Smooth muscle cell of the umbilical artery (primary cell): ENCODE data around the gene SCP2. TPM values are rescaled to one million over a fixed set of nuclear protein-coding genes. Genes with fewer than 3 reads are reported as not detected.

ENCODE experiments used
- total RNA-seq: library from RNA; depleted of rRNA; stranded (reverse); fragments of >200 nt; gene quantifications from 2 replicates; pipeline ENCODE4 v1.2.3, GENCODE V29; 2014

The SCP2 gene
- total RNA-seq, result 164 and 210 TPM in 2 replicates

DNA sequence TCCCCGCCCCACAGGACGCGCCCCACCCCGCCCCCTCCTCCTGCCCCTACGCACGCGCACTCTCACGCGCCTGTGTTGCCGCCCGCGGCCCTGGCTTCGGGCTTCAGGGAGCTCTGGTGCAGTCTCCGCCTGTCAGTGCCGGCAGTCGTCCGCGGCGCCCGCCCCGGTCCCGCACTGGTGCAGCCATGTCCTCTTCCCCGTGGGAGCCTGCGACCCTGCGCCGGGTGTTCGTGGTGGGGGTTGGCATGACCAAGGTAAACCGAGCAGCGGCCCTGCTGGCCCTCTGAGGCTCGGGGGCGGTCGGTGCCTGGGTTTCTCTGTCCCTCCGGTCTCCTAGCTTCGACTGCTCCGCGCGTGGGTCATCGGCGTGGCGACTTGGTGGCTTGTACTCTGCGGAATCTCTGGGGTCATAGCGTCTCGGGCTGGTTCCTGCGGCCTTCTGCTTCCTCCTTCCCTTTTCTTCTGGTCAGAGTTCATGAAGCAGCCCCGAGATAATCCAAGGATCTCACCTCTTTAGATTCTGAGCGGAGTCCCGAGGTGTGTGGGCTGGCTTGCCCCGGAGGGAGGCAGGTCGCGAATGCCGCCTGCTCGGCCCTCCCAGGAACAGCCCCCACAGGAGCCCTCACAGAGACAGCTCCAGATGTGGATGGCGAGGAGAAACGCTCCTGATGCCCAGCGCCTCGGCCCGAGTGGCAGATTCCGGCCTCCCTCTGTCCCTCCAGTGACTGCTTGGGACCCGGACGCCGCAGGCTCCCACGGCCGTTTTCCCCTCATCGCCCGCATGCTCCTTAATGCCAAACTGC is at the start of gene SCP2:
Gene SCP2 (plus strand): TSS at position 65 of the 803 bp plus-strand sequence. CDS start 121 bp downstream, at position 186.

GRCh38 chr1:53061859-53062707 is 135.0 kb downstream of the SCP2 start, which contains the start of gene PODN:
PODN (plus strand) TSS chr1:53062213; CDS start chr1:53069856, 7,643 bp downstream.

Other genes with a start within 250 kb of the SCP2 start
- 9.8 and 22.1 TPM in 2 replicates for gene COA7, start 228.9 kb upstream of the SCP2 start, total RNA-seq
- gene ZYG11B, start 200.8 kb upstream of the SCP2 start, total RNA-seq, result 38.9 and 39.6 TPM in 2 replicates
- 0.23 TPM in 1 of 2 replicates, not detected in the other for gene ZYG11A, start 84.5 kb upstream of the SCP2 start, total RNA-seq
- 15.4 and 19.3 TPM in 2 replicates for gene ECHDC2, start 5.5 kb upstream of the SCP2 start, total RNA-seq
- 0.37 and 1.5 TPM in 2 replicates for gene PODN, start 134.9 kb downstream of the SCP2 start, total RNA-seq
- gene SLC1A7, start 215.4 kb downstream of the SCP2 start, total RNA-seq, result not detected in 2 replicates